Tibial nerve (tissue), 4 donors: ENCODE data around the gene INTS11. TPM values are rescaled to one million over a fixed set of nuclear protein-coding genes. Genes with fewer than 3 reads are reported as not detected.

ENCODE experiments used
- DNase-seq, 2 donors: peaks; one replicate each; pipeline ENCODE4 v3.0.0-alpha.2; 2019; ENCODE audit warnings: low spot score in 2 of 2
- H3K27ac ChIP-seq, 4 donors: fragments of 200-600 bp; sonication (generic) in 3 of 4; one replicate each; pipeline ENCODE4 v1.5.1; 2017 to 2019; ENCODE audit warnings: mild to moderate bottlenecking in 1 of 4
- H3K27me3 ChIP-seq, 2 donors: fragments of 200-600 bp; sonication (generic) in 1 of 2; one replicate each; pipeline versions ENCODE4 v1.5.1 to v1.6.0; 2017 to 2019
- H3K36me3 ChIP-seq, 3 donors: fragments of 200-600 bp; sonication (generic); one replicate each; pipeline ENCODE4 v1.5.1; 2018 to 2019
- H3K4me1 ChIP-seq, 4 donors: fragments of 200-600 bp; sonication (generic) in 3 of 4; one replicate each; pipeline ENCODE4 v1.5.1; 2017 to 2019
- H3K4me3 ChIP-seq, 4 donors: fragments of 200-600 bp; sonication (generic) in 3 of 4; one replicate each; pipeline ENCODE4 v1.5.1; 2017 to 2019; ENCODE audit warnings: mild to moderate bottlenecking in 1 of 4, moderate library complexity in 1 of 4
- H3K9me3 ChIP-seq, 4 donors: fragments of 200-600 bp; sonication (generic) in 3 of 4; one replicate each; pipeline ENCODE4 v1.5.1; 2017 to 2019
- EP300 ChIP-seq, 2 donors: sonication (generic); formaldehyde crosslinking; IDR thresholded peaks; one replicate each; pipeline ENCODE4 v1.6.1; 2017; ENCODE audit warnings: antibody characterized with exemption in 2 of 2, mild to moderate bottlenecking in 1 of 2
- POLR2A ChIP-seq, 2 donors: fragments of 450-650 bp; IDR thresholded peaks; one replicate each; pipeline ENCODE4 v1.6.1; 2017; ENCODE audit warnings: antibody characterized with exemption in 2 of 2, mild to moderate bottlenecking in 2 of 2, moderate library complexity in 2 of 2
- WGBS, 2 donors: methylation state at CpG; one replicate each; pipeline ENCODE4 v1.1.5; 2018; 5-methylcytosine and 5-hydroxymethylcytosine counted together
- total RNA-seq, 4 donors: library from RNA; depleted of rRNA; stranded (reverse); fragments of >200 nt; gene quantifications; one replicate each; pipeline ENCODE4 v1.1.0, GENCODE V29; 2016
- TF ChIP-seq, protein P1 (sequence below), 5 experiments: fragments of 200-600 bp in 3 of 5; fragments of 450-650 bp in 2 of 5; sonication (generic) in 3 of 5; IDR thresholded peaks; one replicate each; pipeline ENCODE4 v1.5.1; 2016 to 2019; ENCODE audit warnings: antibody characterized with exemption in 5 of 5, mild to moderate bottlenecking in 3 of 5, moderate library complexity in 2 of 5

INTS11 gene
- total RNA-seq, 4 donors from 2014 or later: 118 to 241 (median 157) TPM

DNA sequence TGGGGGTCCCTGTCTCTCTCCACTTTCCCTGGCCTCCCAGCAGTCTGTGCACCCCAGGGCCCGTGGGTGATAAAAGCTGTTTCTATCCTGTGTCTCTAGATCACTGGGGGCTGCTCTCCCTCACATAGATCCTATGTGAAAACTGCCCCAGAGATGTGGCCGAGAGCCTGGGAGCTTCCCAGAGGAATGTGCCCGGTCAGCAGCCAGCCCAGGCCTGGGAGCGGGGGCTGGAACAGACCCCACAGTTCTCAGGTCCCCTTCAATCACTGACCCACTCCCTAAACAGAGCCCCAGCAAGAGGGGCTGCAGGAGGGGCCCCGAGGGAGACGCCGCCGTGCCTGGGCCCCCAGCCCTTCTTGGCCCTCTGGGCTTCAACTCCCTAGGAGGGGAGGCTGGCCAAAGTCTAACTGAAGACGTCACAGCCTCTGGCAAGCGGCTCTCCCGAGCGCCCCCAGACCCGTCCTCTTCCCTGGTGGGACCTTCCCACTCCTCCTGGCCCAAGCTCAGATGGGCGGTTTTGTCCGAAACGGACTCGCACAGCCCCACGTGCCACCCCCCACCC lies 33.5 kb upstream of the INTS11 start:
- Histone ChIP-seq H3K4me3 (peak overlapping the region; percentile 49 to 86 (median 60)), H3K27me3 (no peaks in the 10 kb centered on the region), H3K36me3 (peaks cover 0 to 24% (median 4%) of the 10 kb centered on the region in 3 donors), H3K9me3 (no peaks in the 10 kb centered on the region), H3K4me1 (peaks cover 0 to 84% (median 74%) of the 10 kb centered on the region in 4 donors), H3K27ac (peak overlapping the region; percentile 81 to 92 (median 88))
- DNase-seq: no peak
- TF ChIP-seq EP300 (IDR thresholded peaks at IDR 0.05): peak in 1 of 2 donors; percentile 2
- TF ChIP-seq, protein P1, sequence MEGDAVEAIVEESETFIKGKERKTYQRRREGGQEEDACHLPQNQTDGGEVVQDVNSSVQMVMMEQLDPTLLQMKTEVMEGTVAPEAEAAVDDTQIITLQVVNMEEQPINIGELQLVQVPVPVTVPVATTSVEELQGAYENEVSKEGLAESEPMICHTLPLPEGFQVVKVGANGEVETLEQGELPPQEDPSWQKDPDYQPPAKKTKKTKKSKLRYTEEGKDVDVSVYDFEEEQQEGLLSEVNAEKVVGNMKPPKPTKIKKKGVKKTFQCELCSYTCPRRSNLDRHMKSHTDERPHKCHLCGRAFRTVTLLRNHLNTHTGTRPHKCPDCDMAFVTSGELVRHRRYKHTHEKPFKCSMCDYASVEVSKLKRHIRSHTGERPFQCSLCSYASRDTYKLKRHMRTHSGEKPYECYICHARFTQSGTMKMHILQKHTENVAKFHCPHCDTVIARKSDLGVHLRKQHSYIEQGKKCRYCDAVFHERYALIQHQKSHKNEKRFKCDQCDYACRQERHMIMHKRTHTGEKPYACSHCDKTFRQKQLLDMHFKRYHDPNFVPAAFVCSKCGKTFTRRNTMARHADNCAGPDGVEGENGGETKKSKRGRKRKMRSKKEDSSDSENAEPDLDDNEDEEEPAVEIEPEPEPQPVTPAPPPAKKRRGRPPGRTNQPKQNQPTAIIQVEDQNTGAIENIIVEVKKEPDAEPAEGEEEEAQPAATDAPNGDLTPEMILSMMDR (IDR thresholded peaks at IDR 0.05): no peak
- TF ChIP-seq POLR2A (IDR thresholded peaks at IDR 0.05): no peak
- WGBS, 2 donors: 2 to 16% methylated on average over 16 to 17 of the region's 18 CpGs

DNA sequence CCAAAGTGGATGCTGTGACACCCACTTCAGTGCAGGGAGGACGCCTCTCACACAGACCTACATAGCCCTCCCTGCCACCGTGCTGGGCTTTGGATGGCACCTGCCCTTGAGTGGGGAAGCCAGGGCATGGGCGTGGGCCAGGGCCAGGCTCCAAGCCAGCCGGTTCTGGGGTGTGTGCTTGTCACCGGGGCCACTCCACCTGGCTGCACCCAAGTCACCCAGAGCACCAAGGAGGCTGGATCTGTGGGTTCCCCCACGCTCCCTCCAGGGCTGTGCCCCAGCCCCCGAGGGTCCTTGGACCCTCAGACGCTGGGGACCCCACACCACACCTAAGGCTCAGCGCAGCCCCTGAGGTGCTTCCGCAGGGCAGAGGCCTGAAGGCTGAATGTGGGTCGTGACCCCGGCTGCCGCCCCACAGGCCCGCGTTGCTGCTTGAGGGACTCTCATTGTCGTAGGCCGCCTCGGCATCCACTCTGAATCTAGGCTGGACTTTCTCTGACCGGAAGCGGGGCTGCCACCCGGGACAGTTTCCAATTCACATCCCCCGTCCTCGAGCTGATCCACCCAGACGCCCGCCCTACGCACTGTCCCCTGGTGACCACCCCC lies 32.4 kb upstream of the INTS11 start:
- peaks cover 0 to 28% (median 4%) of the 10 kb centered on the region in 3 donors for H3K36me3 ChIP-seq
- no peak for DNase-seq
- peak overlapping the region; percentile 49 to 86 (median 60) for H3K4me3 ChIP-seq
- no peaks in the 10 kb centered on the region for H3K27me3 ChIP-seq
- H3K9me3 ChIP-seq: no peaks in the 10 kb centered on the region
- WGBS, 2 donors: 9 to 18% methylated on average over 16 to 21 of the region's 26 CpGs
- TF ChIP-seq, protein P1 (IDR thresholded peaks at IDR 0.05): no peak
- TF ChIP-seq POLR2A (IDR thresholded peaks at IDR 0.05) (no peak), EP300 (IDR thresholded peaks at IDR 0.05) (no peak)
- H3K4me1 ChIP-seq: peaks cover 0 to 87% (median 78%) of the 10 kb centered on the region in 4 donors
- H3K27ac ChIP-seq: peak overlapping the region; percentile 81 to 92 (median 88)

DNA sequence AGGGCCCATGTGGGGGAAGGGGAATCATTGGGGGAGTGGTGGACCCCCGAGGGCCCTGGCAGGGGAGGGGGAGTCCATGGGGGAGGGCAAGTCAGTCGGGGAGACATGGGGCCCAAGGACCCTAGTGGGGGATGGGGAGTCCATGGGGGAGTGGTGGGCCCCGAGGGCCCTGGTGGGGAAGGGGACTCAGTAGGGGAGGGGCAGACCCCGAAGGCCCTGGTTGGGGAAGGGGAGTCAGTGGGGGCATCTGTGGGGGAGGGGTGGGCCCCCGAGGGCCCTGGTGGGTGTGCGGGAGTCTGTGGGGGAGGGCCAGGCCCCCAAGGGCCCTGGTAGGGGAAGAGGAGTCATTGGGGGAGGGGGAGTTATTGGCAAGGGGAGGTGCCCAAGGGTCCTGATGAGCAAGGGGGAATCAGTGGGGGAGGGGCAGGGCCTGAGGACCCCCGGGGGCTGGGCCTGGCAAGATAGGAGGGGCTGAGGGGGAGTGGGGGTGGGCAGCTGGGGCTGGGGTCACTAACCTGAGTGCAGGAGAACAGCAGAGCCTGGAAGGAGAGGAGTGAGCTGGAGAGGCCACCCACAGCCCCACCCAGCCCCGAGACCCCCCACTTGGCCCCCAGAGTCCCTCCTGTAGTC lies 31.8 kb upstream of the INTS11 start:
- H3K9me3 ChIP-seq: no peaks in the 10 kb centered on the region
- H3K36me3 ChIP-seq: peaks cover 0 to 28% (median 4%) of the 10 kb centered on the region in 3 donors
- H3K4me3 ChIP-seq: peak overlapping the region; percentile 49 to 86 (median 60)
- WGBS, 2 donors: 24 to 36% methylated on average over 5 to 7 of the region's 8 CpGs
- peak overlapping the region; percentile 81 to 92 (median 88) for H3K27ac ChIP-seq
- no peak for DNase-seq
- H3K27me3 ChIP-seq: no peaks in the 10 kb centered on the region
- H3K4me1 ChIP-seq: peaks cover 0 to 87% (median 78%) of the 10 kb centered on the region in 4 donors
- no peak for TF ChIP-seq EP300 (IDR thresholded peaks at IDR 0.05)
- TF ChIP-seq, protein P1 (IDR thresholded peaks at IDR 0.05): no peak
- TF ChIP-seq POLR2A (IDR thresholded peaks at IDR 0.05): no peak

DNA sequence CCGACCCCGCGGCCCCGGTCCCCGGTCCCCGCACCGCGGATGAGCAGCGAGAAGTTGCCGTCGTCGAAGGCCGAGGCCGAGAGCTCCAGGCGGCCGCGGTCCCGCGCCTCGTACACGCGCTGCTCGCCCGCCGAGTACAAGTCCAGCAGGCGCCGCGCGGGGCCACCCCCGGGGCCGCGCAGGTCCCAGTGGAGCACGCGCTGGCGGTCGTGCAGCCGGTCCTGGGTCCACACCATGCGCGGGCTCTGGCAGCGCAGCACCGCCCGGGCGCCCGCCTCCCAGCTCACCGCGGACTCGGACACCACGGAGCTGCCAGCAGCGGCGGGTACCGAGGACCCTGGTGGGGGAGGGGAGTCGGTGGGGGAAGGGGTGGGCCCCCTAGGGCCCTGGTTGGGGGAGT lies 31.0 kb upstream of the INTS11 start:
- TF ChIP-seq POLR2A (IDR thresholded peaks at IDR 0.05) (no peak), EP300 (IDR thresholded peaks at IDR 0.05) (no peak)
- TF ChIP-seq, protein P1 (IDR thresholded peaks at IDR 0.05): no peak
- H3K4me1 ChIP-seq: peaks cover 0 to 79% (median 70%) of the 10 kb centered on the region in 4 donors
- H3K9me3 ChIP-seq: no peaks in the 10 kb centered on the region
- peaks cover 0 to 28% (median 4%) of the 10 kb centered on the region in 3 donors for H3K36me3 ChIP-seq
- H3K27ac ChIP-seq: peak overlapping the region; percentile 40 to 92 (median 88)
- H3K27me3 ChIP-seq: no peaks in the 10 kb centered on the region
- WGBS, 2 donors: 0 to 13% methylated on average over 3 to 12 of the region's 52 CpGs
- peak overlapping the region; percentile 16 to 66 (median 20) for H3K4me3 ChIP-seq
- no peak for DNase-seq
